Measurements from ENCODE around the gene CUX1.
"Not testable (repeated sequence)": the region's sequence is repeated elsewhere in the genome, so short reads cannot be mapped to it uniquely, and the experiment has no call there.

The CUX1 gene

DNA sequence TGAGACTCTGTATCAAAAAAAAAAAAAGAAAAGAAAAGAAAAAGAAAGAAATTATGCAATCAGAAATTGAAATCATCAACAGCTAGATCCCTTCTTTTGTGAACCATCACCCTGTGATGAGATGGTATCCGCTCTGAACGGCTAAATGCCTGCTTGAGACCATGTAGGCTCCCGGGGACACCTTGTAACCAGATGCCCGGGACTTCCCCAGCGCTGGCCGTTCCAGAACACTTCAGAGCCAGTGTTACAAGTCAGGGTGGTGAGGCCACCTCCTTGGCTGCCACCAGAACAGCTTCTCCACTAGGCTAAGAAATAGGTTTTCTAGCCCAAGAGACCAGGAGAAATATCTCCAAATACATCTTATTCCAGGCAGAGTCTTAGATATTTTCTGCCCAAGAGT is 349.8 kb downstream of the CUX1 start:
- DNase-seq = no peak

DNA sequence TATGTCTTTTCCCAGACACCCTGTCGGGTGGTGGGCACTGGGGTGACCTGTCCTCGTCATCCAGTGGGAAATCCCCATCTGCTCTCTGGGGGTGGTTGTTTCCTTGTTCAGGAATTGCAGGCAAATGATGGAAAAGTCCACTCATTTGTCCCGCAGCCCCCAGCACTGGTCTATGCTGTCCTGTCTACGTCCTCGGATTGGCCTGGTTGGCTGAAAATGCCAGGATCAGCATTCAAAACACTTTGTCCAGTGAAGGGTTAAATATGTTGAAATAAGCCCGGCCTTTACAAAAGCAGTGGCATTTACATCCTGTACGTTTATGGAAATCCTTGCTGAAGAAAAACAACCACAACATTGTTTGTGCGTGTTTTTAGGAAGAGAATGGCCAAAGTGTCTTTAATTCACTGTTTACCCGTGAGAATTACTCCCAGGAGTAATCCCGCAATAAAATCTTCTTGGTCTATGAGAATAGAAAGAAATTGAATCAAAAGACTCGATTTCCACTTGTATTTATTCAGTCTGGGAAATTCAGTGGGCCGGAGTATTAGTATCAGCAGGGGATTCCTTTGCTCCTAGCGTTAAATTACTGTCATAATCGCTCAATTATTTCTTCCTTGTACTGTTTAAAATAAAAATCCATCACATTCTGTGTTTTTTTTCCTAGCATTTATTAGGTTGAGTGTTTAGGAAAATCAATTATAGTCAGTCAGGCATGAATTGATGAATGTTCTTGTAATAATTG is 352.4 kb downstream of the CUX1 start:
- no peak for DNase-seq

DNA sequence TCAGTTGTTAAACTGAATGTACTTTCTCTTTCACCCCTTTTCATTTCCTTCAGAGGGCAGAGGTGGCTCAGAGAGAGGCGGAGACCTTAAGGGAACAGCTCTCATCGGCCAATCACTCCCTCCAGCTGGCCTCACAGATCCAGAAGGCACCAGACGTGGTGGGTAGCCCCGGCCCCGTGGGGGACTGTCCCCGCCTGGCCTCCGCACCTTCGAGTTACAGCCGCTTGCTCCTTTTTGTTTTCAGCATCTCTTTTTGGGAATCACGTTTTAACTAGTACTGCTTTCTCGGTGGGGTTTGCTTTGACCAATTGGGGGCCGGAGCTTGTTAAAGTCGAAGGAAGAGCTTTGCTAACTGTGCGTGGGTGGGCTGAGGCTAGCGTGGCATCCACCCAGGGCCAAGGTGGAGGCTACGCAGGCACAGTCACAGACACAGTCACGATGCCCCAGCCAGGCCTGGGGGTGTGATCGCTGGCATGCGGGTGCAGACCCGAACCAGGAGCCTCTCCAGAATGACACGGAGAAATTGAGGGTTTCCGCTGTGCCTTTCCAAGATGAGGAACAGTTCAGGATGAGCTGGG is 353.1 kb downstream of the CUX1 start:
- no peak for DNase-seq

DNA sequence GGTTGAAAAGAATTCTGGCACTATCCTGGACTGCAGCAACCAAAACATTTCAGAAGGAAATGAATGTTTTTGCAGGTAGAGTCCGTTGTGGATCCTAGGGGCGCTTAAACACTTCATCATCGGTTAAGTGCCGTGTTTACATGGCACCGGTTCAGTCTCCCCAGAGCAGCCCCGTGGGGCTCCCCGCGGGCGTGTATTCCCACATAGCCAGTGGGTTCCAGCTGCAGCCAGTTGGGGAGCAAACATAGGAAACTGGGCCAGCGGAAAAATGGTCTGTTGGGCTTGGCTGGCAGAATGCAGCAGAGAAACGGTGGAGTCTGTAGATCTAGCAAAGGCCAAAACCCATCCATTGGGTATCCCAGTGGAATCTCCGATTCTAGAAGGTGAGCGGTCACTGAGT is 356.2 kb downstream of the CUX1 start:
- no peak for DNase-seq

DNA sequence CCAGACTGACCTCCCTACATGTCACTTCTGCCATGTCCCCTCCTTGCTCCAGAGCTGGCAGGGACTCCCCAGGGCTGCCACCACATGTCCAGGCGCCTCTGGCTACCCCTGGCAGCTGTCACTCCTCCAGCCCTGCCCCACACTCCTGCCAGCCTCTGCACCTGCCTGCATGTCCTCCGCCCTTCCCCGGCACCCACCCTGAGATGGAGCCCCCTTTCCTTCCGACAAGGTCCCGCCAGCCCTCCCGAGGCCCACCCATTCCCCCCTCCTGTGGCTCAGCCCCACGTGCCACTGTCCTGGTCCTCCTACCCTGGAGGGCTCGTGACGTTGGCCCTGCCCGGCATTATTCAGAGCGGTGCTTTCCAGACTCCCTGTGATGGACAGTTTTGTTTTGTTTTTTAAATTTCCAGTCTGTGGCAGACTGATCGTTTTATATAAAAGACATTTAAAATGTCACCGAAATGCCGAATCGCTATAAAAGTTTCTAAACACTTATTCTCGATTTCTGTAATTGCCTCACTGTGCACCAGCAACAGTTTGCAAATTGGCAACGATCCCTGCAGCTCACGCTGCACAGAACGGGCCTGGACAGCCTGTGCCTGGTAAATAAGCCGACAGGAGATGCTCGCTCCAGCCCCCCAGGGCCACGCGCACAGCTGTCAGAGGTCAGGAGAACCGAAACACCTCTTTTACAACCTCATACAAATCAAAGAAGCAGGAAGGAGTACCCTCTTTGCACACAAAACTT is 358.2 kb downstream of the CUX1 start:
- no peak for DNase-seq

DNA sequence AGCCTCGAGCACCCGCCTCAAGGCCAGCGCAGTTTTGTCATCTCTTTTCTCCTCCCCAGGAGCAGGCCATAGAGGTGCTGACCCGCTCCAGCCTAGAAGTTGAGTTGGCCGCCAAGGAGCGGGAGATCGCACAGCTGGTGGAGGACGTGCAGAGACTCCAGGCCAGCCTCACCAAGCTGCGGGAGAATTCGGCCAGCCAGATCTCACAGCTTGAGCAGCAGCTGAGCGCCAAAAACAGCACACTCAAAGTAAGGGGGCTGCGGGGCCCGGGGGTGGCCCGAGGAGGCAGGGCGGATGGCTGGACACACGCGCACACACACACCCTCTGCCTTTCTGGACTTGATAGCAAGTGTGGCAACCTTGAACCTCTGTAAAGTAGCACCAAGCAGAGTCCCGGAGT is 361.0 kb downstream of the CUX1 start:
- no peak for DNase-seq

DNA sequence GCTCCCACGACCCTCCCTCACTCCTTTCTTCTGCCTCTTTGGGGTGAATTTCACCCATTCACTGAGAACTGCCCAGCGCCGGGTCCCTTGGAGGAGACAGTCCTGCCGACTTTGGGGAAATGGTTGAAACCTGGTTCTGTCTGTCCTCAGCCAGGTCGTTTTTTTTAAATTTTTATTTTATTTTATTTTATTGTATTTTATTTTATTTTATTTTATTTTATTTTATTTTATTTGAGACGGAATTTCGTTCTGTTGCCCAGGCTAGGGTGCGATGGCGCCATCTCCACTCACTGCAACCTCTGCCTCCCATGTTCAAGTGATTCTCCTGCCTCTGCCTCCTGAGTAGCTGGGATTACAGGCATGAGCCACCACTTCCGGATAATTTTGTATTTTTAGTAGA is 363.3 kb downstream of the CUX1 start:
- no peak for DNase-seq

DNA sequence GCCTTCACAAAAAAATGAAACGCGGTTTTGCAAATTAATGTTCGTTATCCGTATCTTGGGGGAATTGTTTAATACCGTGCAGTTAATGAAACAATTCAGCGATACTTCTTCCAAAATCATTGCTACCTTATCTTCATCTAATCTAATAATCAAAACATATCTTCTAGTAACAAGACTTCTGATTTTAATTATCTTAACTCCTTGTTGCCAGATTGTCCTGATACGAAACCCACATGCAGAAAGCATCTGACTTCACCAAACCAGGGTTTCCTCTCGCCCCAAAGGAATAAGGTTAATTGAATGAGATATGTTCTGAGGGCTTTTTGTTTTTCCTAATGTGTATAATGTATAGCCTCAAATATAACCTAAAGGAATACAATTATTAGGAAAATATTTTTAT is 364.1 kb downstream of the CUX1 start:
- no peak for DNase-seq

DNA sequence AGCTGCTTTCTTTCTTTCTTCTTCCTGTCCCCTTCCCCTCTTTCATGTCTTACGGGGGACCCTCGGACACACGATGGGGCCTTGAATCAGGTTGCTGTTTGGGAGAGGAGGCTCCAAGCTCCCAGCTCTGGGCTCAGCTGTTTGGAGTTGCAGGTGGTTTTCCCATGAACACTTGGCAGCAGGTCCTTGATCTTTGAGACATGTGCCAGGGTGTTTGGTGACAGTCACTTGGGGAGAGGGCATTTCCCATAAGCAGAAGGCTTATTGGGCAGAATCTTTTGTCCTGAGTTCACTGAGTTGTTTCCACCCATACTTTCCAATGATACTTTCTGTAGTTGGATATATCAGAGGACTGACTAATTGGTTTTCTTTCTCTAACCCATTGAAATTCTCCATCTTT is 364.6 kb downstream of the CUX1 start:
- DNase-seq = no peak

DNA sequence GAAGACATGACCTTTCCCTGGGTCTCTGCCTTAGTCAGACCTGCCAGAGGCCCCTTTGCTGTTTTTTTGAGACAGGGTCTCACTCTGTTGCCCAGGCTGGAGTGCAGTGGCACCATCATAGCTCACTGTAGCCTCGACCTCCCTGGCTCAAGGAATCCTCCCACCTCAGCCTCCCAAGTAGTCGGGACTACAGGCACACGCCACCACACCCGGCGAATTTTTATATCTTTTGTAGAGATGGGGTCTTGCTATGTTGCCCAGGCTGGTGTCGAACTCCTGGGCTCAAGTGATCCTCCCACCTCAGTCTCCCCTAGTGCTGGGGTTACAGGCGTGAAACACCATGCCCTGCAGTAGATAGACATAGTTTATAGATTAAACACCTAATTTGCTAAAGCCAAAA is 366.4 kb downstream of the CUX1 start:
- DNase-seq = not testable (repeated sequence)

DNA sequence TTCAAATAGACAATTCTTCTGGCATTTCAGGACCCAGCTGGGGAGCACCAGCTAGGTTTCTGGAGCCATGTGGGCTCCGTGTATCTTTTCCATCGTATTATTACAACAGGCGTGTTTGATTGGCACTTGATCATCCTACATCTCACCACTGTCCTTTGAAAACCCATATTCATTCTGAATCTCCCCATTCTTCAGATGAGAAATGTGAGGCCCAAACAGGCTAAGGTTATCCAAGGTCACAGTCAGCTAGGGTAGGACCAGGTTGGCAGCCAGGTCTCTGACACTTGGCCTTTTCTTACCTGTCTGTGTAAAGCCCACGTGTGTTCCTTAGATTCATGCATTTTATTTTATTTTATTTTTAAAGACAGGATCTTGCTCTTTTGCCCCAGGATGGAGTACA is 366.9 kb downstream of the CUX1 start:
- no peak for DNase-seq

DNA sequence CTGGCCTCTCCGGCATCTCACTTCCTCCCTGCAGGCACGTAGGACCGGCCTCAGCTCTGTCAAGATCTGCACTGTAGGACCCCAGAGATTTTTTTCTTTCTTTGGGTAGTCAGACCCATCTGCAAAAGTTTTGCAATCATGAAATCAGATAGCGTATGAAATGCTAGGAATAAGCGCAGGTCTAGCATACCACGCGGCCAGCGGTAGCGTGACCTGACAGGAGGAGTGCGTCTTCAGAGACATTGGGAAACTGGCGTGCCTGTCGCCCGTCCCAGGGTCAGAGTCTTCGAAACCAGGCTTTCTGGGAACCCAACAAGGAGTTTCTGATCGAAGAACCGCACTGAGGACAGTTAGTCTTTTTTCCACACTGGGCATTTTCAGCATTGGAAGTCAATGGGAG is 368.4 kb downstream of the CUX1 start:
- DNase-seq = no peak

DNA sequence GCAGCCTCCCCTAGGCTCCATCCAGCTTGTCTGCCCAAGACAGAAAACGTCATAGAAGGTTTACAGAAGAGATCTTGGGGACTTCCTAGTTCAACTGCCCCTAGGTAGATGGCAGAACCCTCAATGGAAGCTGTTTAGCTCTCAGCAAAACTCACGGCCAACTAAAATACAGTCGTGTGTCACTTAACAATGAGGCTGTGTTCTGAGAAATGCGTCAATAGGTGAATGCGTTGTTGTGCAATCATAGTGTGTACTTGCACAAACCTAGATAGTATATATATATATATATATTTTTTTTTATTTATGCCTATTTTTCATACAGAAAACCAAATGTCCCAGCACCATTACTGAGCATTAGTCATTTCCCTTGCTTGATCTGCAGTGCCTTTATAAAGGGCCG is 368.9 kb downstream of the CUX1 start:
- no peak for DNase-seq

DNA sequence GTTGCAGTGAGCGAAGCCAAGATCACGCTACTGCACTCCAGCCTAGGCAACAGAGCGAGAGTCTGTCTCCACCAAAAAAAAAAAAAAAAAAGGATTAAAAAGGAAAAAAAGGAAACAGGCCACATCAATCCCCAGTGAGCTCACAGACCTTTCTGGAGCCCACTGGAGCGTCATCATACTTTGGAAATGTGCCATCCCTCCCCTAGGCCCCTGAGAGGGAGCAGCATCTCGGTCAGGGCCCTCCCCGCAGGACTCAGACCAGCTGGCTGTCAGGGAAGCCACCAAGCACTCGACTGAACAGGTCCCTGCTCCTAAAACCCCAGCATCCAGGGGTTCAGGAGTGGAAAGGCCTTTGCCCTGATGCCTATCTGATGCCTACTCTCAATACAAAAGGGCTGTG is 371.3 kb downstream of the CUX1 start:
- DNase-seq = no peak

DNA sequence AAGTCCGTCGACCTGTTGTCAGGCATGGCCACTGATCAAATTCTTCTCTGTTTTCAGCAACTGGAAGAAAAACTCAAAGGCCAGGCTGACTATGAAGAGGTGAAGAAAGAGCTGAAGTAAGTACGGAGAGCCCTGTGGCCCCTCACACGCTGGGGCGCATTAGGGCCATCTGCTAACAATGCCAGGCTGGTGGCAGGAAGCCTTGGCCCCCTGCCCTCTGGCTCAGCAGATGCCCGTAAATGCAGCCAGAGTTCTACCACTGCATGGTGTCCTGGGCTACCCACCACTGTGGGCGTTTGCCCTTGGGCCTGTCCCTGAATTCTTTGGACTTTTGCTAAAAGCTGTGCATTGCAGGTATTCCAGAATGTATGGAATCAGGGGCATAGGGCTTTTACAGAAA is 372.3 kb downstream of the CUX1 start:
- no peak for DNase-seq

DNA sequence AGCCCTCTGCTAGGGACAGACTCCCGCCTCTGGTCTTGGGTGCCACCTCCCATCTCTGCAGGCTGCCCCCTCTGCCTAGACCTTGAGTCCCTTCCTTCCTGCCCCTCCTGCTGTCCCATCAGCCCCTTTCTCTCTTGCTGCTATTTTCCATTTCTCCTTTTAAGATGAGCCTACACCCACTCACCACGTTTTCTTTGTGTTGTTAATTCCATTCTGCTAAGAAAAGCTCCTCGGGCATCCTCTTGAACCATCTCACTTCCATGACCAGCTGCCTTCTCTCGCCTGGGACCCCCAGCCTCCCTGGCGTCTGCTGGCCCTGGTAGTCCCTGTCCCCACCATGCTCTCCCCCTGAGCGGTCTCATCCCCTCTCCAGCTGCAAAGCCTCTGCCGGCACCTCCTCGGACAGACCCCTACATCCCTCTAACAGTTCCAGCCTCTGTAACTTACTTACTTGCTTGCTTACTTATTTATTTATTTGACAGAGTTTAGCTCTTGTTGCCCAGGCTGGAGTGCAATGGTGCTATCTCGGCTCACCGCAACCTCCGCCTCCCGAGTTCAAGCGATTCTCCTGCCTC is 373.4 kb downstream of the CUX1 start:
- no peak for DNase-seq

DNA sequence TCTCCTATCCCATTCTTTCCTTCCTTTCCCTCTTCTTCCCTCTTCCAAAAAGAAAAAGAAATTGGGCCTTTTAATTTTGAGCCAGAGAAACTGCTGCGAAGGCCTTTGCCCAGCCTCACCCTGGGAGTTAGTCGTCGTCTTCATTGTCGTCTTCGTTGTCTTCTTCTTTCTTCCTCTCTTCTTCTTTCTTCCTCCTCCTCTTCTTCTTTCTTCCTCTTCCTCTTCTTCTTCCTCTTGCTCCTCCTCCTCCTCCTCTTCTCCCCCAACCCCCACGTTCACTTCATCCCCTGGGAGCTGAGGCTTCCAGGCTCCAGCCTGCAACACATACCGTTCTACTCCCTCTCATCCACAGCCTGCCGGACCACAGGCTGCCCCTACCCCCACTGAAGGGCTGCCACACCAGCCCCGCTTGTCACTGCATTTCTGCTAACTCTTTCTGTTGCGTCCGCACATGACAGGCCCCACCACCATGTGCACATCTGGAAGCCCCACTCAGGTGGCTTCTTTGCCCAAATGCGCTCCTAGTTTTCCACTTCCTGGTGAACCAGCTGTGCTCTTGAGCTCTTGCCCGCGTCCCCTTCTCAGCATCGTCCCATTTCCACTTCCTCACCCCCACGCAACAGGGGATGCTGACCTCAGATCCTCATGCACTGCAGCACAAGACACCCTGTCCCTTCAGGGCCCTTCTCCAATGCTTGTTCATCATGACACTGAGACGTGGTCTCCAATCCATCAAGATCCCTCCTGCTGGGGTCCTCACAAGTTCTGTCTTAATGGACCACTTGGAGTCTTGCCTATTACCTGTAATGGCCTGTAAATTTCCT is 374.3 kb downstream of the CUX1 start:
- no peak for DNase-seq

DNA sequence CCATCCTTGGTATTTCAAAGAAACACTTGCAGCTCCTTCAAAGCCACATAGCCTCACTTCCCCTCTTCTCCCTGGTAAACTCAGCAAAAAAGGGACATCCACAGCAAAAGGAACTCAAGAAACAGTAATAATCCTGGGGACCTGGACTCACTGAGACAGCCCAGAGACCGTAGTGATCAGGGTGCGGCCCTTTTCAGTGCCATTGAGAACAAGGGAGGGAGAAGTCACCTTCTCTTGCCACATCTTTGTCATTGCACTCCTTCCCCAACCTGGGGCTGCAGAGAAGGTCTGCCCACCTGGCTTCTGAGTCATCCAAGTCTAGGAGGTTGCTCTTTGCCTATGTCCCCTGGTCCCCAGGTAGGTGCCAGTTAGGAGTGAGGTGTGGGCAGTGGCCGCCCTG is 375.4 kb downstream of the CUX1 start:
- no peak for DNase-seq

DNA sequence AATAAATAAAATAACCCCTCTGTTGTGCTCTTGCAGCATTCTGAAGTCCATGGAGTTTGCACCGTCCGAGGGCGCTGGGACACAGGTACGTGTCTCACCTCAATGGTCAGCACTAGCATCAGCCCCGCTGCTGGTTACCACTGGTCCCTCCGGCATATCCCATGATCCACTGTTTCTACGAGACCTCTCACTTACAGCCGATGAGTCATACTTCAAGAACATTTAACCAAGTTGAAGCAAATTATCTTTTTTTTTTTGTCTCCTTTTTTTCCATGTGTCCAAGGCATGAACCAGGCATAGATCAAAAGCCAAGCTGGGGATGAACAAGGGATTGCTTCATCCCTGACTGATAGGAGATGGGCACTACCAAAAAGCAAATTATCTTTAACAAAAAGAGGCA is 376.4 kb downstream of the CUX1 start:
- no peak for DNase-seq

DNA sequence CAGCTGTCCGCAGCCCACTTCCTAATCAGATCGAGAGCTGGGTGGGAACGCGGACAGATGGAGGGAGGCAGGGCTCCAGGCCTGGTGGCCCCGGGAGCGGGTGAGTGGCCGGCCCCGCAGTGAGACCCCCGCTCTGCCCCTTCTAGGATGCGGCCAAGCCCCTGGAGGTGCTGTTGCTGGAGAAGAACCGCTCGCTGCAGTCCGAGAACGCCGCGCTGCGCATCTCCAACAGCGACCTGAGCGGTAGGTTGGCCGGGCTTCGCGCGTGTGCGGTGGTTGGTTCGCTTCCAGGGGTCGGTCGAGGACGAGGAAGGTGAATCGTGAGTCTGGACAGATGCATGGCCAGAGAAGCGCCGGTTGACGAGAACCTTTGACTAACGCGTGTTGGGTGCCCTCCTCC is 377.9 kb downstream of the CUX1 start:
- DNase-seq = no peak

DNA sequence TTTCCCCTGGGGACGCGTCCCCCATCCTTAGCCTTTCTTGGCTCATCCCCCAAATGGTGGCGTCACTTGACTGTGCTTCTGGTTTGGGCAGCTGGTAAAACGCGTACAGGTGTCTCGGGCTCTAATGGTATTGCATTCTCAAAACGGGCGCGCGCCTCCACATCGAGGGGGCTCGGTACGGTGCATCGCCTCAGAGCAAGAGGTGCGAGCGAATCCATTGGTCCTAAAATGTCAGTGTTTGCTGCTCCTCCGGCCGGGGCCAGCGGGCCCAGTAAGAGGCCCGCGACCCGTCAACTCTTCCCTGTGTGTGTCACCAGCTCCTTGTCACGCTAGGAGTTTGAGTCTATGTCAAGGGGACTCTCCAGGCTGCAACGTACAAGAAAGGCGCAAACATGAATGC is 378.6 kb downstream of the CUX1 start:
- DNase-seq = no peak

DNA sequence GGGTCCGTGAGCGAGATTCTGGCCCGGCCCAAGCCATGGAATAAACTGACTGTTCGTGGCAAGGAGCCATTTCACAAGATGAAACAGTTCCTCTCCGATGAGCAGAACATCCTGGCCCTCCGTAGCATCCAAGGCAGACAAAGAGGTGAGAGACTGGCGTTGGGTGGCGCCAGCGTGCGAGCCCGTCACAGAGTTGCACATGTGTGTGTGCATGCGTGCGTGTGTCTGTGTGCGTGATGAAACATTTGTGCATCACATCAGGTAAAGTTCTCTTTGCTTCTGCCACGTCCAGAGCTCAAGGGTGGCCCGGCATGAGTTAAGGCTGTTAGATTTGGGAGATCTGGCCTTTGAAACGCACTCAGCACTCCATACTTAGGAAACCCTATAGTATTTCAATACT is 379.7 kb downstream of the CUX1 start:
- DNase-seq = no peak

DNA sequence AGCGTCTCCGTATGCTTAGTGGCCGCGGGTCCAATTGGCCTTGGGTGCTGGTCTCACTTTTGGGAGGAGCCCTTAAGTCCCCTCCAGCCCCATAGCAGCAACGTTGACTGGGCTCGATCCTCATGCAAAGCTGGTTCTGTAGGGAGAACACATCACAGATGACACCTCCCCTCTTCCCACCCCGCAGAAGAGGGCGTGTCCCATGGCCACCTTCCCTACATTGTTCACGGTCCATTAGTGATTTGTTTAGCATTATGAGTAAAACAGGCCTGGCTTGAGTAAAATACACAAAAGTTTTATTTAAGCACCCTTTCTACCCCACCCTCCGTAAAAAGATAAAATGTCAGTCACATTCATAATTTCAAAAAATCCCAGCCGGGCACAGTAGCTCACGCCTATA is 380.2 kb downstream of the CUX1 start:
- DNase-seq = no peak
